CD14-positive monocyte (primary cell): ENCODE measurements around the gene NXT1. TPM values are rescaled to one million over a fixed set of nuclear protein-coding genes. Genes with fewer than 3 reads are reported as not detected.
A peak's percentile ranks its signal among the peaks of the same experiment; 100 is the strongest.

ENCODE experiments used
- DNase-seq, 3 donors: peaks; one replicate each; pipeline ENCODE4 v3.0.0-alpha.2; 2011 to 2022
- H2AFZ ChIP-seq: 2 replicates; pipeline ENCODE4 v1.6.0; 2012; ENCODE audit warnings: mild to moderate bottlenecking, low read depth, low read length, inconsistent platforms; ENCODE audit not compliant: insufficient read depth, poor library complexity, severe bottlenecking
- H3K27ac ChIP-seq, 2 donors: 1 replicate in 1 of 2; 2 replicates in 1 of 2; pipeline ENCODE4 v1.5.1; 2012 to 2013; ENCODE audit warnings: low read length in 2 of 2, control low read depth in 1 of 2, inconsistent platforms in 1 of 2, low read depth in 1 of 2, mild to moderate bottlenecking in 1 of 2
- H3K27me3 ChIP-seq, 2 donors: one replicate each; pipeline versions ENCODE4 v1.6.0 to v1.6.1; 2011 to 2013; ENCODE audit warnings: low read length in 2 of 2; ENCODE audit not compliant: control insufficient read depth in 2 of 2, insufficient read depth in 2 of 2
- H3K36me3 ChIP-seq, 2 donors: replicated peaks in 1 of 2; 1 replicate in 1 of 2; 2 replicates in 1 of 2; pipeline versions ENCODE4 v1.5.1 to v1.6.1; 2012 to 2013; ENCODE audit warnings: low read length in 2 of 2, control low read depth in 1 of 2, inconsistent platforms in 1 of 2, mild to moderate bottlenecking in 1 of 2; ENCODE audit not compliant: insufficient read depth in 2 of 2, control insufficient read depth in 1 of 2
- H3K4me1 ChIP-seq, 2 donors: 1 replicate in 1 of 2; 2 replicates in 1 of 2; pipeline versions ENCODE4 v1.5.1 to v1.6.1; 2012 to 2013; ENCODE audit warnings: low read length in 2 of 2, control low read depth in 1 of 2, inconsistent platforms in 1 of 2, mild to moderate bottlenecking in 1 of 2, moderate library complexity in 1 of 2; ENCODE audit not compliant: insufficient read depth in 2 of 2, control insufficient read depth in 1 of 2
- H3K4me2 ChIP-seq: replicated peaks from 2 replicates; pipeline ENCODE3; 2012; ENCODE audit warnings: low read length, moderate library complexity, mild to moderate bottlenecking; ENCODE audit not compliant: poor library complexity, severe bottlenecking; ENCODE audit errors: extremely low read depth
- H3K4me3 ChIP-seq, 3 experiments: fragments of 200-600 bp in 1 of 3; sonication (generic) in 1 of 3; replicated peaks in 1 of 3; 1 replicate in 2 of 3; 2 replicates in 1 of 3; pipeline ENCODE4 v1.5.1; 2011 to 2013; ENCODE audit warnings: low read length in 3 of 3, mild to moderate bottlenecking in 3 of 3, control low read depth in 2 of 3, low read depth in 2 of 3, inconsistent platforms in 1 of 3, moderate library complexity in 1 of 3
- H3K79me2 ChIP-seq: 2 replicates; pipeline ENCODE4 v1.6.0; 2012; ENCODE audit warnings: mild to moderate bottlenecking, control low read depth, inconsistent platforms, low read length, moderate library complexity; ENCODE audit not compliant: insufficient read depth
- H3K9ac ChIP-seq: 2 replicates; pipeline ENCODE4 v1.6.0; 2017; ENCODE audit warnings: low read length, mild to moderate bottlenecking; ENCODE audit not compliant: insufficient read depth, poor library complexity, severe bottlenecking
- H3K9me3 ChIP-seq, 2 donors: replicated peaks in 1 of 2; 1 replicate in 1 of 2; 2 replicates in 1 of 2; pipeline versions ENCODE4 v1.5.1 to v1.6.1; 2012 to 2013; ENCODE audit warnings: low read length in 2 of 2, control low read depth in 1 of 2; ENCODE audit not compliant: control insufficient read depth in 1 of 2, insufficient read depth in 1 of 2
- H4K20me1 ChIP-seq: 2 replicates; pipeline ENCODE4 v1.6.0; 2012; ENCODE audit warnings: mild to moderate bottlenecking, low read length, control low read depth, moderate library complexity; ENCODE audit not compliant: insufficient read depth
- H3K27ac Mint-ChIP-seq, 7 donors: one replicate each; pipeline ENCODE4 v1.8.0; 2020; ENCODE audit warnings: mild to moderate bottlenecking in 7 of 7, mixed read lengths in 7 of 7, moderate library complexity in 6 of 7, inconsistent platforms in 2 of 7
- H3K27me3 Mint-ChIP-seq, 3 donors: one replicate each; pipeline ENCODE4 v1.8.0; 2021 to 2022; ENCODE audit warnings: low read depth in 3 of 3, mild to moderate bottlenecking in 3 of 3, mixed read lengths in 3 of 3, moderate library complexity in 3 of 3, inconsistent platforms in 1 of 3
- H3K36me3 Mint-ChIP-seq, 2 donors: one replicate each; pipeline ENCODE4 v1.8.0; 2020; ENCODE audit warnings: mixed read lengths in 2 of 2, inconsistent platforms in 1 of 2, mild to moderate bottlenecking in 1 of 2
- H3K4me1 Mint-ChIP-seq: one replicate; pipeline ENCODE4 v1.8.0; 2020; ENCODE audit warnings: mild to moderate bottlenecking, mixed read lengths
- H3K4me3 Mint-ChIP-seq, 2 donors: one replicate each; pipeline ENCODE4 v1.8.0; 2020; ENCODE audit warnings: mild to moderate bottlenecking in 2 of 2, mixed read lengths in 2 of 2, moderate library complexity in 1 of 2
- H3K9me3 Mint-ChIP-seq, 7 donors: one replicate each; pipeline ENCODE4 v1.8.0; 2020 to 2022; ENCODE audit warnings: mixed read lengths in 7 of 7, mild to moderate bottlenecking in 6 of 7, moderate library complexity in 6 of 7, inconsistent platforms in 2 of 7
- intact Hi-C, 2 donors: fragments of 100-400 bp; cut with micrococcal nuclease; formaldehyde crosslinking; loops; one replicate each; pipeline versions ENCODE4 v1.15.0 to v1.15.1; 2023
- polyA plus RNA-seq, 3 donors: library from polyadenylated mRNA; depleted of rRNA in 1 of 3; unstranded in 2 of 3; stranded (reverse) in 1 of 3; fragments of 300-500 nt in 2 of 3; fragments of >200 nt in 1 of 3; fragmentation: Illumina TruSeq in 2 of 3; gene quantifications; 1 replicate in 2 of 3; 2 replicates in 1 of 3; pipeline ENCODE4 v1.2.3, GENCODE V29; 2012 to 2021
- TF ChIP-seq, protein P1 (sequence below): fragments of 200-600 bp; IDR thresholded peaks from one replicate; pipeline ENCODE4 v1.8.0; 2022; ENCODE audit warnings: antibody characterized with exemption, mild to moderate bottlenecking

Gene NXT1
- polyA plus RNA-seq, 3 donors: 37.8 to 140 (median 39.4) TPM

DNA sequence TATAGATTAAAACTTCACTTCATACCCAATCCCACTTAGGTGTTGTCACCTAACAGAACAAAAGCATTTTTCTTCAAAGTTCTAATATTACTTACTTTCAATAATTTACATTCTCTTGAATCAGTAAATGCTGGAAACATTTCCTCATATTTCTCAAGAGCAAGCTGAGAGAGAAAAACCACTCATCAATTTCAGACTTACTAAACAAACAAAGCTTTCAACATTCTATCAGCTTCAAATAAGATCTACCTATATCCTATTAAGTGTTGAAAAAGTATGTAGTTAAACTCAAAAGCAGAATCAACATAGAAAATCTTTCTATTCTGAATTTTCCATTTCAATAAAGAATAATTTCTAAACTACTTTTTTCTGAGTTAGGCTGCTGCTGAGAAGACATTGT is 29.2 kb downstream of the NXT1 start:
- H2AFZ ChIP-seq: no peak overlapping the region

DNA sequence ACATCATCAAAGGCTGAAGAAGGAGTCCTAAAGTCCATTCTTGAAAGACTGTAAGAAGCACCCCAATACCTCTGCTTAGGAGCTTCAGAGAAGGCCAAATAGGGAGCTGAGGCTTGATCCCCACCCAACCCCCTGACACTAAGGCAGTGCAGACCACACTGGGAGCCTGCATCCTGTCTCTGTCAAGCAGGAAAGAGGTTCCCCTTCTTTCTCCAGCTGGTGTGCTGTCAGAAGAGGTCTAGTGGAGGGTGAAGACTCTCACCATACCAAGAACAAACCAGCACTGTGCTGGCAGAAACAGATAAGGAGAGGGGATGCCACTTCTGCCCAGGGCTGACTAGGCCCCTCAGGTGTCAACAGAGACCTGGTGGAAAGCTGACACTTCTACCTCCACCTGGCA is 31.3 kb downstream of the NXT1 start:
- Mint-ChIP-seq H3K36me3 (peaks cover 71 to 82% of the 10 kb centered on the region in 2 donors), H3K27me3 (no peaks in the 10 kb centered on the region), H3K9me3 (peaks cover 0 to 16% (median 5%) of the 10 kb centered on the region in 7 donors), H3K4me3 (no peak overlapping the region), H3K4me1 (peaks cover 3% of the 10 kb centered on the region), H3K27ac (peak overlapping the region in 1 of 7 donors; percentile 44)
- no peaks in the 10 kb centered on the region for H3K27me3 ChIP-seq
- no peaks in the 10 kb centered on the region for H3K9me3 ChIP-seq
- H3K4me2 ChIP-seq: no peak overlapping the region
- no peak overlapping the region for H3K4me3 ChIP-seq
- H3K79me2 ChIP-seq: no peaks in the 10 kb centered on the region
- H2AFZ ChIP-seq: no peak overlapping the region
- TF ChIP-seq, protein P1, sequence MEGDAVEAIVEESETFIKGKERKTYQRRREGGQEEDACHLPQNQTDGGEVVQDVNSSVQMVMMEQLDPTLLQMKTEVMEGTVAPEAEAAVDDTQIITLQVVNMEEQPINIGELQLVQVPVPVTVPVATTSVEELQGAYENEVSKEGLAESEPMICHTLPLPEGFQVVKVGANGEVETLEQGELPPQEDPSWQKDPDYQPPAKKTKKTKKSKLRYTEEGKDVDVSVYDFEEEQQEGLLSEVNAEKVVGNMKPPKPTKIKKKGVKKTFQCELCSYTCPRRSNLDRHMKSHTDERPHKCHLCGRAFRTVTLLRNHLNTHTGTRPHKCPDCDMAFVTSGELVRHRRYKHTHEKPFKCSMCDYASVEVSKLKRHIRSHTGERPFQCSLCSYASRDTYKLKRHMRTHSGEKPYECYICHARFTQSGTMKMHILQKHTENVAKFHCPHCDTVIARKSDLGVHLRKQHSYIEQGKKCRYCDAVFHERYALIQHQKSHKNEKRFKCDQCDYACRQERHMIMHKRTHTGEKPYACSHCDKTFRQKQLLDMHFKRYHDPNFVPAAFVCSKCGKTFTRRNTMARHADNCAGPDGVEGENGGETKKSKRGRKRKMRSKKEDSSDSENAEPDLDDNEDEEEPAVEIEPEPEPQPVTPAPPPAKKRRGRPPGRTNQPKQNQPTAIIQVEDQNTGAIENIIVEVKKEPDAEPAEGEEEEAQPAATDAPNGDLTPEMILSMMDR: no peak
- no peak for DNase-seq
- H3K4me1 ChIP-seq: no peaks in the 10 kb centered on the region
- intact Hi-C loops: no loop called here
- H4K20me1 ChIP-seq: no peaks in the 10 kb centered on the region
- H3K9ac ChIP-seq: no peak overlapping the region
- peak overlapping the region in 1 of 2 donors; percentile 9 for H3K27ac ChIP-seq
- peaks cover 46 to 85% of the 10 kb centered on the region in 2 donors for H3K36me3 ChIP-seq

More for the DNA sequence above, 29.2 kb downstream of the NXT1 start:
- no peak overlapping the region for H3K27ac ChIP-seq
- DNase-seq: no peak
- no peaks in the 10 kb centered on the region for H4K20me1 ChIP-seq
- no peaks in the 10 kb centered on the region for H3K79me2 ChIP-seq
- no peak overlapping the region for H3K9ac ChIP-seq
- H3K4me2 ChIP-seq: no peak overlapping the region
- no peak overlapping the region for H3K27ac Mint-ChIP-seq
- no peak overlapping the region for H3K4me3 ChIP-seq
- H3K27me3 Mint-ChIP-seq: no peaks in the 10 kb centered on the region
- TF ChIP-seq, protein P1: no peak
- no peak overlapping the region for H3K4me3 Mint-ChIP-seq
- no peaks in the 10 kb centered on the region for H3K27me3 ChIP-seq
- H3K4me1 Mint-ChIP-seq: peaks cover 3% of the 10 kb centered on the region
- intact Hi-C loops: loop anchor here in 1 of 2 donors (5.0 kb wide), 1 partner anchor 38 kb away; no protein-coding TSS in a partner anchor
- H3K9me3 Mint-ChIP-seq: peaks cover 0 to 13% (median 5%) of the 10 kb centered on the region in 7 donors
- H3K4me1 ChIP-seq: no peaks in the 10 kb centered on the region
- H3K36me3 ChIP-seq: peaks cover 57 to 90% of the 10 kb centered on the region in 2 donors
- H3K36me3 Mint-ChIP-seq: peaks cover 74 to 85% of the 10 kb centered on the region in 2 donors
- H3K9me3 ChIP-seq: no peaks in the 10 kb centered on the region
